ENCODE data around the gene SEMG1. TPM values are rescaled to one million over a fixed set of nuclear protein-coding genes. Genes with fewer than 3 reads are reported as not detected.

The SEMG1 gene, protein sequence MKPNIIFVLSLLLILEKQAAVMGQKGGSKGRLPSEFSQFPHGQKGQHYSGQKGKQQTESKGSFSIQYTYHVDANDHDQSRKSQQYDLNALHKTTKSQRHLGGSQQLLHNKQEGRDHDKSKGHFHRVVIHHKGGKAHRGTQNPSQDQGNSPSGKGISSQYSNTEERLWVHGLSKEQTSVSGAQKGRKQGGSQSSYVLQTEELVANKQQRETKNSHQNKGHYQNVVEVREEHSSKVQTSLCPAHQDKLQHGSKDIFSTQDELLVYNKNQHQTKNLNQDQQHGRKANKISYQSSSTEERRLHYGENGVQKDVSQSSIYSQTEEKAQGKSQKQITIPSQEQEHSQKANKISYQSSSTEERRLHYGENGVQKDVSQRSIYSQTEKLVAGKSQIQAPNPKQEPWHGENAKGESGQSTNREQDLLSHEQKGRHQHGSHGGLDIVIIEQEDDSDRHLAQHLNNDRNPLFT
- not detected in 2 replicates for total RNA-seq

DNA sequence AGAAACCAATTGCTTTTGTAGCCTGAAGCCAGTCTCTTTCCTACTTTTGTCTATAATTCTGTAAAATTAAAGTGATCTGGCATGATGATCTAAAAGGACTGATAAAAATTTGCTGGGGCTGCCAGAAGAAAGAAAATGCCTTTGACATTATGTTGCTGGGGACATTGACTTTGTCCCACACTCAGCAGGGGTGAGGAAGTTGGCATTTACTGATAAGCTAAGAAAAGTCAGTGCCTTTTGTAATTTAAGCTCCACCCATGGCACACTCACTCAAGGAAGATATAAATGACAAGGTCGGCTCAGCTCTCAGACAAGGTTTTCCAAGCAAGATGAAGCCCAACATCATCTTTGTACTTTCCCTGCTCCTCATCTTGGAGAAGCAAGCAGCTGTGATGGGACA, at the start of gene SEMG1:
SEMG1 (plus strand) TSS at position 309 of the 400 bp plus-strand sequence; CDS start at position 330, 21 bp downstream.

DNA sequence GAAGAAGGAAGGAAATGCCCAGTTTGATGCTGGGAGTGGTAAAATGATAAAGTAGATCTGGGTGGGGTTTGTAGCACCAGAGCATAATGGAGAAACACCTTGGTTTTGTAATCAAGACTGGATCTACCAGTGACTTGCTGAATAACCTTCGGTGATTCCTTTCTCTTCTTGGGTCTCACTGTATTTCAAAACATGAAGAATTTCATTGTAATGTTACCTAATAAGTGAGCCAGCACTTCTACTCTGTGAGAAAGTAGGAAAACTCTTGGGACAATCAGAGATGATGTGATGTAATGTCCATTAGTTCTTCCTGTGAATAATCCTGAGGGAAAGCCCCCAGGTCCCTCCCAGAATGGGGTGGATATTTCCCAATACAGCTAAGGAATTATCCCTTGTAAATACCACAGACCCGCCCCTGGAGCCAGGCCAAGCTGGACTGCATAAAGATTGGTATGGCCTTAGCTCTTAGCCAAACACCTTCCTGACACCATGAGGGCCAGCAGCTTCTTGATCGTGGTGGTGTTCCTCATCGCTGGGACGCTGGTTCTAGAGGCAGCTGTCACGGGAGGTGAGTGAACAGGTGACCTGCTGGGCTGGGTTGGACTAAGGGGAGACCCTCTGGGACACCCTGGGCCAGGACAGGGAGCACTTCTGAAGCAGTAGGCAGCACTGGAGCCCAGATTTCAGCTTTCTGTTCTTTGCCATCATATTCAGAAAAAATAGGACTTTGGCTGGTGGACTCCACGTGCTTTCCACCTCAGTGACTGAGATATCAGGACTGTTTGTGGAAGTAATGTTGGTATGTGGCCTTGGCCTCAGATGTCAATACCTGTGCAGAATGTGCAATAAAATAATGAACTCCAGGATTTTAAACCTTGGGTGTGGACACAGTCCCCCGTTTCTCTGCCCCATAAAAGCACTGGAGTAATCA, 32.1 kb upstream of the SEMG1 start, which contains the start of gene PI3:
PI3 (plus strand) TSS at position 469 of the 931 bp plus-strand sequence; CDS start at position 490, 21 bp downstream.

DNA sequence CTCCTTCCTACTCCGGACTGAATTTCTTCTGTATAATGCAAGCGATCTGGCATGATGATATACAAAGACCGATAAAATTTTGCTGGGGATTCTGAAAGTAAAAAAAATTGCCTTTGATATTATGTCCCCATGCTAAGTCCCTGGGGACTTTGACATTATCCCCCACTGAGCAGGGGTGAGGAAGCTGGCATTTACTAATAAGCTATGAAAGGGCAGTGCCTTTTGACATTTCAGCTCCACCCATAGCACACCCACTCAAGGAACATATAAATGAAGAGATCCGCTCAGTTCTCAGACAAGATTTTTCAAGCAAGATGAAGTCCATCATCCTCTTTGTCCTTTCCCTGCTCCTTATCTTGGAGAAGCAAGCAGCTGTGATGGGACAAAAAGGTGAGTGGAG, 14.2 kb downstream of the SEMG1 start, which contains the start of gene SEMG2:
SEMG2 (plus strand) TSS at position 298 of the 400 bp plus-strand sequence; CDS start at position 315, 17 bp downstream.

DNA sequence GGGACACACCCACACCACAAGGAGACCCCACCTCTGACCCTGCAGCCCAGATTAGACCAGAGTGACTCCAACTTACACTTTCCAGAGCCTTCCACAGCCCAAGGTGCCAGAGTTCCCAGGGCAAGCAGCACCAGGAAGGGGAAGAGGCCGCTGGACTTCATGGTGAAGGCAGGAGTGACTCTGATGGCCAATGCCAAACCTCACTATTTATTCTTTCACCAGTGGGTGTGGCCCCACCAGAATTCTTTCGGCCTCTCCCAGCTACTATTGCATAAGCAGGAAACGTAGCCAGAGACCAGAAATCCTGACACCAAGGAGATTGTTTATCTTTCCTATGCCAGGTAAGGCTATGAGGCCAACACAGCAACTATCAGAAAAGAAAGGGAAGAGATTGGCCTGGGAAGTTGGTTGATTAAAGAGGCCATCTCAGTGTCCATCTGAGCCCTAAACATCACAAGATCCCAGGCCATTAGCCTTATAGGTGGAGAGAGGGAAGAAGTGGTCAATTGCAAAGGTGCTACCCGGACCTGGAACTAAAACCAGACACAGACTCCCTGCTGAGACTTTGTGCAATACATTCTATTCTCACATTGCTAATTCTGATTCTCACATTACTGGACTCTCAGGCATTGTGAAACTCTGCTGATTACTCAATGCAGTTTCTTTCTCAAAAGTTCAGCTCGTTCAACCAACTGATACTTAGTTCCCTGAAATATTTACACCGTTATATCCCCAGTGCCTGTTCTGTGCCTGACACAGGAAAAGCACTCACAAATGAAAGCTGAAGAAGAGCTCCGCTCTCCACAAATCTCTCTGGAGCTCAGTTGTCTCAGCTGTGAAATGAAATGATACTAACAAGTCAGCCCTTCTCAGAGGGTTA, 47.8 kb downstream of the SEMG1 start, which contains the start of gene SLPI:
SLPI (minus strand) TSS at position 182 of the 880 bp plus-strand sequence; CDS start at position 161, 21 bp downstream.

Other genes starting within 250 kb of the SEMG1 start
- 11.8 and 24.8 TPM in 2 replicates for gene TOMM34, start 246.6 kb upstream of the SEMG1 start, total RNA-seq
- 13.7 and 20.6 TPM in 2 replicates for gene STK4, start 240.5 kb upstream of the SEMG1 start, total RNA-seq
- 0.79 and 7.3 TPM in 2 replicates for gene KCNS1, start 105.9 kb upstream of the SEMG1 start, total RNA-seq
- not detected in 2 replicates for gene WFDC5, start 91.9 kb upstream of the SEMG1 start, total RNA-seq
- gene WFDC12, start 82.6 kb upstream of the SEMG1 start, total RNA-seq, result not detected in 2 replicates
- gene PI3, start 32.1 kb upstream of the SEMG1 start, total RNA-seq, result not detected in 2 replicates
- gene SEMG2, start 14.3 kb downstream of the SEMG1 start, total RNA-seq, result not detected in 2 replicates
- gene SLPI, start 47.5 kb downstream of the SEMG1 start, total RNA-seq, result 0.79 TPM in 1 of 2 replicates, not detected in the other
- gene RBPJL, start 99.8 kb downstream of the SEMG1 start, total RNA-seq, result not detected in 2 replicates
- gene MATN4, start 101.3 kb downstream of the SEMG1 start, total RNA-seq, result 0.54 and 1.2 TPM in 2 replicates
- 206 and 382 TPM in 2 replicates for gene SDC4, start 141.4 kb downstream of the SEMG1 start, total RNA-seq
- gene SYS1, start 156.1 kb downstream of the SEMG1 start, total RNA-seq, result 34.9 and 57.5 TPM in 2 replicates
- gene TP53TG5, start 171.3 kb downstream of the SEMG1 start, total RNA-seq, result not detected in 2 replicates
- 5.4 and 5.5 TPM in 2 replicates for gene DBNDD2, start 201.3 kb downstream of the SEMG1 start, total RNA-seq
- 55.4 and 59.3 TPM in 2 replicates for gene PIGT, start 209.1 kb downstream of the SEMG1 start, total RNA-seq

Data from placental epithelial cell (primary cell).